CD8-positive, alpha-beta memory T cell (primary cell): ENCODE results near the gene HLCS. TPM values are rescaled to one million over a fixed set of nuclear protein-coding genes. Genes with fewer than 3 reads are reported as not detected.

ENCODE experiments used
- CTCF ChIA-PET: fragments of 350-600 bp; sonication (Branson Sonifier 250); formaldehyde crosslinking; loops from one replicate; lab custom pipeline; 2021; ENCODE audit warnings: antibody characterized with exemption; lab: Charles Lee
- POLR2A ChIA-PET: fragments of 350-600 bp; sonication (Branson Sonifier 250); formaldehyde crosslinking; loops from one replicate; lab custom pipeline; 2021; ENCODE audit warnings: antibody characterized with exemption; lab: Charles Lee
- DNase-seq, 5 donors: peaks; one replicate each; pipeline versions ENCODE4 v3.0.0 to v3.0.0-alpha.2; 2020 to 2022; ENCODE audit warnings: mixed read lengths in 1 of 5
- H3K27ac ChIP-seq: one replicate; pipeline ENCODE4 v1.7.0; 2013; ENCODE audit warnings: low read depth, mild to moderate bottlenecking, low read length, moderate library complexity
- H3K27me3 ChIP-seq: 2 replicates; pipeline ENCODE4 v1.7.0; 2013; ENCODE audit warnings: low read length, mild to moderate bottlenecking; ENCODE audit not compliant: insufficient read depth, poor library complexity, severe bottlenecking
- H3K36me3 ChIP-seq: 2 replicates; pipeline ENCODE4 v1.7.0; 2013; ENCODE audit warnings: mild to moderate bottlenecking, low read length, moderate library complexity; ENCODE audit not compliant: insufficient read depth
- H3K4me1 ChIP-seq: 2 replicates; pipeline ENCODE4 v1.7.0; 2013; ENCODE audit warnings: mild to moderate bottlenecking, low read length, moderate library complexity; ENCODE audit not compliant: insufficient read depth
- H3K4me3 ChIP-seq: 2 replicates; pipeline ENCODE4 v1.7.0; 2013; ENCODE audit warnings: mild to moderate bottlenecking, low read length
- H3K9me3 ChIP-seq: 2 replicates; pipeline ENCODE4 v1.7.0; 2013; ENCODE audit warnings: mild to moderate bottlenecking, low read length
- H3K27ac Mint-ChIP-seq, 8 donors: one replicate each; pipeline ENCODE4 v1.8.0; 2020 to 2021; ENCODE audit warnings: mixed read lengths in 8 of 8, mild to moderate bottlenecking in 6 of 8, inconsistent platforms in 3 of 8, moderate library complexity in 3 of 8
- H3K27me3 Mint-ChIP-seq, 2 donors: one replicate each; pipeline ENCODE4 v1.8.0; 2020 to 2021; ENCODE audit warnings: mixed read lengths in 2 of 2, mild to moderate bottlenecking in 1 of 2, moderate library complexity in 1 of 2
- H3K36me3 Mint-ChIP-seq, 3 donors: one replicate each; pipeline ENCODE4 v1.8.0; 2020 to 2021; ENCODE audit warnings: mixed read lengths in 3 of 3, inconsistent platforms in 1 of 3, mild to moderate bottlenecking in 1 of 3
- H3K4me1 Mint-ChIP-seq, 3 donors: one replicate each; pipeline ENCODE4 v1.8.0; 2020 to 2021; ENCODE audit warnings: mixed read lengths in 3 of 3, inconsistent platforms in 1 of 3, mild to moderate bottlenecking in 1 of 3
- H3K4me3 Mint-ChIP-seq, 7 donors: one replicate each; pipeline ENCODE4 v1.8.0; 2020 to 2021; ENCODE audit warnings: mixed read lengths in 7 of 7, mild to moderate bottlenecking in 6 of 7, moderate library complexity in 4 of 7, inconsistent platforms in 2 of 7
- H3K9me3 Mint-ChIP-seq, 5 donors: one replicate each; pipeline ENCODE4 v1.8.0; 2020 to 2022; ENCODE audit warnings: mixed read lengths in 5 of 5, mild to moderate bottlenecking in 3 of 5, moderate library complexity in 2 of 5, inconsistent platforms in 1 of 5
- polyA plus RNA-seq: library from polyadenylated mRNA; unstranded; fragments of 300-500 nt; fragmentation: Illumina TruSeq; gene quantifications from one replicate; pipeline ENCODE4 v1.2.3, GENCODE V29; 2021
- total RNA-seq, 2 experiments: library from RNA; stranded (reverse); gene quantifications; one replicate each; pipeline ENCODE4 v1.2.3, GENCODE V29; 2021

HLCS gene
- total and polyA plus RNA-seq, 3 experiments from 2014 or later = 12.7 to 14.7 (median 13.4) TPM

GRCh38 chr21:36702622-36702968 is 263.9 kb downstream of the HLCS start:
- Mint-ChIP-seq H3K27ac (no peak overlapping the region), H3K27me3 (peaks cover 53 to 69% of the 10 kb centered on the region in 2 donors), H3K4me3 (peak overlapping the region in 1 of 7 donors; percentile 15), H3K4me1 (peaks cover 22 to 50% (median 23%) of the 10 kb centered on the region in 3 donors), H3K9me3 (no peaks in the 10 kb centered on the region), H3K36me3 (no peaks in the 10 kb centered on the region)
- Histone ChIP-seq H3K27me3 (peaks cover 56% of the 10 kb centered on the region), H3K36me3 (no peaks in the 10 kb centered on the region), H3K9me3 (no peaks in the 10 kb centered on the region), H3K4me1 (peaks cover 24% of the 10 kb centered on the region), H3K4me3 (no peak overlapping the region), H3K27ac (no peak overlapping the region)
- DNase-seq = no peak
- ChIA-PET CTCF (no interaction called here), POLR2A (no interaction called here)

GRCh38 chr21:36701756-36702621 is 264.5 kb downstream of the HLCS start:
- H3K27me3 Mint-ChIP-seq = peaks cover 51 to 66% of the 10 kb centered on the region in 2 donors
- H3K27me3 ChIP-seq = peaks cover 50% of the 10 kb centered on the region
- H3K36me3 Mint-ChIP-seq = no peaks in the 10 kb centered on the region
- no peak overlapping the region for H3K27ac ChIP-seq
- CTCF ChIA-PET = no interaction called here
- peak overlapping the region in 4 of 7 donors; percentile 36 to 48 (median 46) for H3K4me3 Mint-ChIP-seq
- H3K4me1 ChIP-seq = peaks cover 20% of the 10 kb centered on the region
- H3K27ac Mint-ChIP-seq = no peak overlapping the region
- no peak overlapping the region for H3K4me3 ChIP-seq
- H3K4me1 Mint-ChIP-seq = peaks cover 19 to 47% (median 22%) of the 10 kb centered on the region in 3 donors
- no peaks in the 10 kb centered on the region for H3K9me3 ChIP-seq
- POLR2A ChIA-PET = no interaction called here
- DNase-seq = no peak
- no peaks in the 10 kb centered on the region for H3K36me3 ChIP-seq
- no peaks in the 10 kb centered on the region for H3K9me3 Mint-ChIP-seq

- Histone ChIP-seq H3K4me3 (no peak overlapping the region), H3K27ac (no peak overlapping the region), H3K4me1 (peaks cover 12% of the 10 kb centered on the region), H3K27me3 (peaks cover 47% of the 10 kb centered on the region), H3K9me3 (no peaks in the 10 kb centered on the region), H3K36me3 (no peaks in the 10 kb centered on the region)
- H3K9me3 Mint-ChIP-seq = no peaks in the 10 kb centered on the region
- ChIA-PET CTCF (no interaction called here), POLR2A (no interaction called here)
- DNase-seq = no peak
- peak overlapping the region in 4 of 7 donors; percentile 36 to 48 (median 46) for H3K4me3 Mint-ChIP-seq
- no peaks in the 10 kb centered on the region for H3K36me3 Mint-ChIP-seq
- H3K27me3 Mint-ChIP-seq = peaks cover 48 to 66% of the 10 kb centered on the region in 2 donors
- H3K27ac Mint-ChIP-seq = no peak overlapping the region
- H3K4me1 Mint-ChIP-seq = peaks cover 12 to 38% (median 14%) of the 10 kb centered on the region in 3 donors
Measured at GRCh38 chr21:36700971-36701755, 265.3 kb downstream of the HLCS start.

Other genes with a start within 250 kb of the HLCS start
- under 1 TPM in 1 of 2 experiments, not detected in 1; 0.09 TPM for gene RIPPLY3, start 40.0 kb upstream of the HLCS start, total RNA-seq
- not detected for gene RIPPLY3, start 40.0 kb upstream of the HLCS start, polyA plus RNA-seq
- 10 to 100 TPM; 23.9 to 24.2 TPM for gene PIGP, start 106.4 kb upstream of the HLCS start, total RNA-seq
- gene PIGP, start 106.4 kb upstream of the HLCS start, polyA plus RNA-seq = 36.6 TPM
- gene TTC3, start 106.6 kb upstream of the HLCS start, total RNA-seq = 10 to 100 TPM; 53.0 to 54.5 TPM
- 108 TPM for gene TTC3, start 106.6 kb upstream of the HLCS start, polyA plus RNA-seq